ENCODE data around the gene STIM1. TPM values are rescaled to one million over a fixed set of nuclear protein-coding genes. Genes with fewer than 3 reads are reported as not detected.

The STIM1 gene
- total RNA-seq, 1 donor from 2014 or later, result 16.5 TPM

GRCh38 chr11:3909901-3910300 lies 54.4 kb downstream of the STIM1 start:
- no peak overlapping the region for H3K4me3 ChIP-seq (ENCODE audit: low read depth, low read length)
- DNase-seq (ENCODE audit: low read depth), result no peak
- TF ChIP-seq, protein P1, sequence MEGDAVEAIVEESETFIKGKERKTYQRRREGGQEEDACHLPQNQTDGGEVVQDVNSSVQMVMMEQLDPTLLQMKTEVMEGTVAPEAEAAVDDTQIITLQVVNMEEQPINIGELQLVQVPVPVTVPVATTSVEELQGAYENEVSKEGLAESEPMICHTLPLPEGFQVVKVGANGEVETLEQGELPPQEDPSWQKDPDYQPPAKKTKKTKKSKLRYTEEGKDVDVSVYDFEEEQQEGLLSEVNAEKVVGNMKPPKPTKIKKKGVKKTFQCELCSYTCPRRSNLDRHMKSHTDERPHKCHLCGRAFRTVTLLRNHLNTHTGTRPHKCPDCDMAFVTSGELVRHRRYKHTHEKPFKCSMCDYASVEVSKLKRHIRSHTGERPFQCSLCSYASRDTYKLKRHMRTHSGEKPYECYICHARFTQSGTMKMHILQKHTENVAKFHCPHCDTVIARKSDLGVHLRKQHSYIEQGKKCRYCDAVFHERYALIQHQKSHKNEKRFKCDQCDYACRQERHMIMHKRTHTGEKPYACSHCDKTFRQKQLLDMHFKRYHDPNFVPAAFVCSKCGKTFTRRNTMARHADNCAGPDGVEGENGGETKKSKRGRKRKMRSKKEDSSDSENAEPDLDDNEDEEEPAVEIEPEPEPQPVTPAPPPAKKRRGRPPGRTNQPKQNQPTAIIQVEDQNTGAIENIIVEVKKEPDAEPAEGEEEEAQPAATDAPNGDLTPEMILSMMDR (conservative IDR thresholded peaks at IDR 0.05; ENCODE audit: low read depth, low read length), result no peak

- TF ChIP-seq, protein P1 (conservative IDR thresholded peaks at IDR 0.05; ENCODE audit: low read depth, low read length), result no peak
- DNase-seq (ENCODE audit: low read depth), result no peak
- no peak overlapping the region for H3K4me3 ChIP-seq (ENCODE audit: low read depth, low read length)
These were observed 56.5 kb downstream of the STIM1 start for GRCh38 chr11:3911908-3912505.

DNA sequence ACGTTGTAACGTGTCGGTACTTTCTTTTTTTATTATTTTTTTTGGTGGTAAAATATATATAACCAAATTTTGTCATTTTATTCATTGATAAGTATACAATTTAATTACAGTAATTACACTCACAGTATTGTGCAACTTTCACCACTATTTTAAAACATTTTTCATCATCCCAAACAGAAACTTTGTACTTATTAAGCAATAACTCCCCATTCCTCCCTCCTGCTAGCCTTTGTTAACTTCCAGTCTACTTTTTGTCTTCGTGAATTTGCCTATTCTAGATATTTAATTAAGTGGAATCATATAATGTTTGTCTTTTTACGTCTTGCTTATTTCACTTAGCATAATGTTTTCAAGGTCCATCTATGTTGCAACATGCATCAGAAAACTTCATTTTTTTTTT lies 58.5 kb downstream of the STIM1 start:
- TF ChIP-seq, protein P1 (conservative IDR thresholded peaks at IDR 0.05; ENCODE audit: low read depth, low read length), result no peak
- no peak overlapping the region for H3K4me3 ChIP-seq (ENCODE audit: low read depth, low read length)
- no peak for DNase-seq (ENCODE audit: low read depth)

DNA sequence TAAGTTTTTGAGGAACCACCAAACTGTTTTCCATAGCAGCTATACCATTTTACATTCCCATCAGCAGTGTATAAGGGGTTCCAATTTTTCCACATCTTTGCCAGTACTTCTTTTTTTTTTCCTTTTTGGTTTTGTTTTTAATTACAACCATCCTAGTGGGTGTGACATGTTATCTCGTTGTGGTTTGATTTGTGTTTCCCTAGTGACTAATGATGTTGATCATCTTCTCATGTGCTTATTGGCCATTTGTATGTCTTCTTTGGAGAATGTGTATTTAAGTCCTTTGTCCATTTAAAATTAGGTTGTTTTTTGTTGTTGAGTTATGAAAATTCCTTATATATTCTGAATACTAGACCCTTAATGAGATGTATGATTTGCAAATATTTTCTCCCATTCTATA lies 59.3 kb downstream of the STIM1 start:
- TF ChIP-seq, protein P1 (conservative IDR thresholded peaks at IDR 0.05; ENCODE audit: low read depth, low read length), result no peak
- H3K4me3 ChIP-seq (ENCODE audit: low read depth, low read length), result no peak overlapping the region
- DNase-seq (ENCODE audit: low read depth), result no peak

- H3K4me3 ChIP-seq (ENCODE audit: low read depth, low read length), result no peak overlapping the region
- TF ChIP-seq, protein P1 (conservative IDR thresholded peaks at IDR 0.05; ENCODE audit: low read depth, low read length), result no peak
- DNase-seq (ENCODE audit: low read depth), result no peak
These were observed 61.5 kb downstream of the STIM1 start for GRCh38 chr11:3916962-3917361.

- no peak for DNase-seq (ENCODE audit: low read depth)
- TF ChIP-seq, protein P1 (conservative IDR thresholded peaks at IDR 0.05; ENCODE audit: low read depth, low read length), result no peak
- H3K4me3 ChIP-seq (ENCODE audit: low read depth, low read length), result no peak overlapping the region
These were observed 64.8 kb downstream of the STIM1 start for GRCh38 chr11:3920148-3920852.

GRCh38 chr11:3922056-3922455 lies 66.6 kb downstream of the STIM1 start:
- H3K4me3 ChIP-seq (ENCODE audit: low read depth, low read length), result no peak overlapping the region
- no peak for DNase-seq (ENCODE audit: low read depth)
- TF ChIP-seq, protein P1 (conservative IDR thresholded peaks at IDR 0.05; ENCODE audit: low read depth, low read length), result no peak
